Fibroblast of skin of abdomen (primary cell): ENCODE measurements around the gene AASDH. TPM values are rescaled to one million over a fixed set of nuclear protein-coding genes. Genes with fewer than 3 reads are reported as not detected.
A peak's percentile ranks its signal among the peaks of the same experiment; 100 is the strongest.

Source experiments
- DNase-seq: peaks from one replicate; pipeline ENCODE4 v3.0.0-alpha.2; 2013
- polyA plus RNA-seq, 2 experiments: library from polyadenylated mRNA; unstranded; fragments of 120-200 nt; gene quantifications; one replicate each; pipeline ENCODE4 v1.2.1, GENCODE V29; 2013; ENCODE audit not compliant: insufficient read length in 2 of 2

Gene AASDH, protein sequence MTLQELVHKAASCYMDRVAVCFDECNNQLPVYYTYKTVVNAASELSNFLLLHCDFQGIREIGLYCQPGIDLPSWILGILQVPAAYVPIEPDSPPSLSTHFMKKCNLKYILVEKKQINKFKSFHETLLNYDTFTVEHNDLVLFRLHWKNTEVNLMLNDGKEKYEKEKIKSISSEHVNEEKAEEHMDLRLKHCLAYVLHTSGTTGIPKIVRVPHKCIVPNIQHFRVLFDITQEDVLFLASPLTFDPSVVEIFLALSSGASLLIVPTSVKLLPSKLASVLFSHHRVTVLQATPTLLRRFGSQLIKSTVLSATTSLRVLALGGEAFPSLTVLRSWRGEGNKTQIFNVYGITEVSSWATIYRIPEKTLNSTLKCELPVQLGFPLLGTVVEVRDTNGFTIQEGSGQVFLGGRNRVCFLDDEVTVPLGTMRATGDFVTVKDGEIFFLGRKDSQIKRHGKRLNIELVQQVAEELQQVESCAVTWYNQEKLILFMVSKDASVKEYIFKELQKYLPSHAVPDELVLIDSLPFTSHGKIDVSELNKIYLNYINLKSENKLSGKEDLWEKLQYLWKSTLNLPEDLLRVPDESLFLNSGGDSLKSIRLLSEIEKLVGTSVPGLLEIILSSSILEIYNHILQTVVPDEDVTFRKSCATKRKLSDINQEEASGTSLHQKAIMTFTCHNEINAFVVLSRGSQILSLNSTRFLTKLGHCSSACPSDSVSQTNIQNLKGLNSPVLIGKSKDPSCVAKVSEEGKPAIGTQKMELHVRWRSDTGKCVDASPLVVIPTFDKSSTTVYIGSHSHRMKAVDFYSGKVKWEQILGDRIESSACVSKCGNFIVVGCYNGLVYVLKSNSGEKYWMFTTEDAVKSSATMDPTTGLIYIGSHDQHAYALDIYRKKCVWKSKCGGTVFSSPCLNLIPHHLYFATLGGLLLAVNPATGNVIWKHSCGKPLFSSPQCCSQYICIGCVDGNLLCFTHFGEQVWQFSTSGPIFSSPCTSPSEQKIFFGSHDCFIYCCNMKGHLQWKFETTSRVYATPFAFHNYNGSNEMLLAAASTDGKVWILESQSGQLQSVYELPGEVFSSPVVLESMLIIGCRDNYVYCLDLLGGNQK
- 7.7 TPM for polyA plus RNA-seq (2013, experiment 1 of 2; ENCODE audit: insufficient read length)
- 8.2 TPM for polyA plus RNA-seq (2013, experiment 2 of 2; ENCODE audit: insufficient read length)

DNA sequence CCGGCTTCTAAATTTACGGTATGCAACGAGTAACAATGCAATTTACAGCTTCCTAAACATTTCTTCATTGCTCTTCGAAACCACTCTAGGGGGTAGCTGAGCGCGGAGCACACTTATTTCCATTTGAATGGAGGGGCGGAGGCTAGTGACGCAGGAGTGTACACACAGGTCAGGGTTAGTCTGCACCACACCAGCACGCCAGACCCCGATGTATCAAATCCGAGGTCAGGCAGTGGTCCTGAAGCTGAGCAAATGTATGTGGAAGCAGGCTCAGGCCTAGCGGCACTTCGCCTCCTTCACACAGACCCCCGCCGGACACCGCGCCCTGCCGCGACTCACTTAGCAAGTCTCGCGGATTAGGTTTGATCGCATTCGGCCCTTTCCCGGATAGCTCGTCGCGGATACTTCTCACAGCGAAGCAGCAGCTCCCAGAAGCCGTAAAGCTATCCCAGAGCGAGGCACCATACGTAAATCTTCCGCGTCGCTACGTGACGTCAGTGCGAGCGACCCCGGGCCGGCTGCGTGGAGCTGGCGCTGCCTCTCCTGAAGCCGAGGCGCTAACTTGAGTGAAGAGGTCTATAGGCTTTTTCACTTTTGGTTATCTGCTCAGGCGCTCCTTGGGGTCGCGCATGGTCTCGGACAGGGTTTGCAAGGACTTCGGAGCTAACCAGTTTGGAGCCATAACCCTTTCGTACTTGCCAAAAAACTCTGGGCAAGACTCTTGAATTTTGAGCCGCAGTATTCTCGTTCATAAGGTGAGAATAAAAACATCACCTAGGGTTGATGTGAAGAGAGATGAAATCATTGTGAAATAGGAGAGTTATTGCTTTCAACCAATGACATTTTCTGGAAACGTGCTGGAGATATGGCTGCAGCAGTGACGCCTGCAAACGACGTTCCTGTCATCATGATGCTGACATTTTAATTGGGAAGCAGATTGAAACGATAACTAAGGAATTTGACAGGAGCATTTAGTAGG, at the start of gene AASDH:
Gene AASDH, minus strand, starts transcription at position 469 of the 979 bp plus-strand sequence. CDS start 3,192 bp downstream, outside the sequence.
- peak; percentile 95 for DNase-seq

DNA sequence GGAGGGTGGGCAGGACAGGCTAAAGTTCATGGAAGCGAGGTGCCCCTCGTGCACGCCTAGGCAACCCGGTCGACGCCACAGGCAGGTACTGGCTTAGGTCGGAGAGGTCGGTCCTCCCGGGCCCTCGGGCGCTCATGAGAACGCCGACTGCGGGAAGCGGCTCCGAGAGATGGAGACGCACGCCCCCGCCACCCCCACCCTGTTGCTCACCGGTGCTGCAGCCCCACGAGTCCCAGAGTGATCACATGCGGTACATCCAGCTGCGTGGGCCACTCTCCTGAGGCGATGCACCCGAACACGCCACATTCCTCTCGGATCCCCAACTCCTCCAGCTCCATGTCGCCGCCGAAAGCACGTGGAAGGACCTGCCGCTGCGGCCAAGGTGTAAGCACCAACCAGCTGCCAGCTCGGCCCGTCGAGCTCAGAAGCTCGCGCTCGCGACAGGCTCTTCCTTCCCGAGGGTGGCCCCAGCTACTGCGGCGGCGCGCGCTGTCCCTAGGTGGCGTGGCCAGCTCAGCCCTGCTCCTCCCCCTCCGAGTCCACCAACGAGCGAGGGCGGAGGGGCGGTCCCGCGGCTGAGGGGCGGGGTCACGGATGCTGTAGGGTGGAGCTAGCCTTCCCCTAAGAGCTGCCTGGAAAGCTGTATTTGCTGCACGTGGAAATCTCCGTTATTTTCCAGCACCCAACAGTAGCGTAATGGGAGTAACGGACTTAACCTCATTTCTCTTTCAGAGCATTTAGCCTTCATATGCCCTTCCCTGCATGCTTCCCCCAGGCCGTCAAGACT, 48.0 kb upstream of the AASDH start, which contains the start of gene PPAT:
Gene PPAT, minus strand, starts transcription at position 476 of the 787 bp plus-strand sequence. Its CDS starts 138 bp downstream, at position 338.
- DNase-seq = peak; percentile 98

DNA sequence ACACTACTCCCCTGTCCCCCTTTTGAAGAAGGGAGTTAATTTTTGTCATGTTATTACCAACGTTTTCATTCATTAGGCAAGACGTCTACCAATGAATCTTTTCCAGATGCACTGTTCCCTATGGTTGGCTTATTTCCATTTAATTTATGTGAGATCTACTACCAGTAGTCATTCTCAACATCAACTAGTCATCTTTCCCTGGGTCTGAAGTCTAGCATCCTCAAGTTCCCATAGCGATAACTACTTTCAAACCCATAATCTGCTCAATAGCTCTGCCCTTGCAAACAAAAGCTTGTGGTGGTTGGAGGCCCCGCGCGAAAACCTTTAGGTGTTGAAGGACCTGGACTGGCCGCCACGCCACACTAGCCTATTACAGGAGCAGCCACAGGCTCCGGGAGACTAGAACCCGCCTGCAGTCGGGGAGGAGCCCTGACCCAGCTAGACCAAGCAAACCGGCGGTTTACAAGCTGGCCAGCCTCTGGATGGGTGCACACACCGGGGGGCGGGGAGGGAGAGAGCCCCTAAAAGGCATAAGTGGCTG, 47.4 kb upstream of the AASDH start:
- DNase-seq = peak; percentile 51

DNA sequence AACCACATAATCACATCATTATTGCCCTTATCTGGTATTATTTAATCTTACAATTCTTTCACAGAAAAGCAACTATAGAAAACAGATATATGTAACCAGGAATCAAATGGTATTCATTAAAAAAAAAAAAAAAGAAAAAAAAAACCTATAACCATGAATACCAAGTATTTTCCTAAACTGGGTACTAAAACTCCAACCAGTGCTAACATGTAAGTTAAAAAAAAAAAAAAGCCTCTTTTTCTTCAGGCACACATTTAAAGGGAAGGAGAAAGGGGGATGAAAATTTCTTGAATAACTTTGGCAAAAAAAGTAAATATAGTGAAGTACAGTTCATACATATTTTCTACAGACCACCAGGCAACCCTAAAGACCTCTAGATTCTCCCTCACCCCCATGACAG, 46.0 kb upstream of the AASDH start:
- no peak for DNase-seq

DNA sequence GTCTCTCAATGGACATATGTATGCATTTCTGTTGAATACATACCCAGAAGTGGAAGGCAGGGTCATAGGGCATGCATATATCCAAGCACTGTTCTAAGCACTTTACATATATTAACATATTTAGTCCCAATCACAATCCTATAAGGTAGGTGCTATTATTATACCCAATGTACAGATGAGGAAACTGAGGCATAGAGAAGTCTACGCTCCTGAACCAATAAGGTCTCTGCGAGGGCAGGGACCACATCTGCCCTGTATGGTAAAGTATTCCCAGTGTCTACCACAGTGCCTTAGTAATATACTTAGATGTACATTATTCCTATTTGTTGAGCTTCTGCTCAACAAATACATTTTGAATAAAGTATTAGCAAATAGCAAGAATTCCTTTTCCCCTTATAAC, 42.9 kb upstream of the AASDH start:
- DNase-seq = no peak

DNA sequence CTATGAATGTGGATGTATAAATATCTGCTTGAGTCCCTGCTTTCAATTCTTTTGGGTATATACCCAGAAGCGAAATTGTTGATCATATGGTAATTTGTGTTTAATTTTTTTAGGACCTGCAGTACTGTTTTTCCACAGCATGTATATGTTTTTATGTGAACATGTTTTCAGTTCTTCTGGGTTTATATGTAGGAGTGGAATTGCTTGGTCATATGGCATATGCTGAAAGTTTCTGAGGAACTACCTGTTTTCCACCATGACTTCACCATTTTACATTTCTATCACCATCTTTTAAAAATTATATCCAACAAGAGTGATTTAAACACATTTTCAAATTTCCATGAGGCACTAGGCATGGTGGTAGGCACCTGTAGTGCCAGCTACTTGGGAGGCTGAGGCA, 39.9 kb upstream of the AASDH start:
- no peak for DNase-seq

DNA sequence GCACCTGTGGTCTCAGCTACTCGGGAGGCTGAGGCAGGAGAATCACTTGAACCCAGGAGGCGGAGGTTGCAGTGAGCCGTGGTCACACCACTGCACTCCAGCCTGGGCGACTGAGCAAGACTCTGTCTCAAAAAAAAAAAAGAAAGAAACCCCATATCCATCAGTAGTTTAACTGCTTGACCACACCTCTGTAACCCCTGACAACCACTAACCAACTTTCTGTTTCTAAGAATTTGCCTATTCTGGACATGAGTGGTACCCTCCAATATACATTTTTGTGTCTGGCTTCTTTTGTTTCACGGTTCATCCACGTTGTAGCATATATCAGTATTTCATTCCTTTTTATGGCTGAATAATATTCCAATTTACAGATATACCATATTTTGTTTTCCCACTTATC, 39.0 kb upstream of the AASDH start:
- no peak for DNase-seq

DNA sequence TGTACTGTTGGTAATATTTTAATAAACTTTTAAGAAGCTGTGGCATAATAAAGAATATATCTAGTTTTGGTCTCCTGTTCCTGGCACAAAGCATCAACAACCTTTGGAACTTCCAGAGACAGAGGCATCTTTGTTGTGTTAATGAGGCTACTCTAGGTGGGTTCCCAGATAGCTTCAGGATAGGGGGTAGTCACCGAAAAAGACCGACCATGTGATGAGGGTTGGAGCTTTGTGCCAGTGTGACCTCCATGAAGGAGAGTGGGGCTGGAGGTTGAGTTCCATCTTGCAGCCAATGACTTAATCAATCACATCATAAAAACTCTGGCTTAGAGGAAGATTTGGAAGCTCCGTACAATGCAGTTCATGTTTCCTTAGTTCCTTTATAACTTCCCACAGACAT, 38.2 kb upstream of the AASDH start:
- DNase-seq = no peak

DNA sequence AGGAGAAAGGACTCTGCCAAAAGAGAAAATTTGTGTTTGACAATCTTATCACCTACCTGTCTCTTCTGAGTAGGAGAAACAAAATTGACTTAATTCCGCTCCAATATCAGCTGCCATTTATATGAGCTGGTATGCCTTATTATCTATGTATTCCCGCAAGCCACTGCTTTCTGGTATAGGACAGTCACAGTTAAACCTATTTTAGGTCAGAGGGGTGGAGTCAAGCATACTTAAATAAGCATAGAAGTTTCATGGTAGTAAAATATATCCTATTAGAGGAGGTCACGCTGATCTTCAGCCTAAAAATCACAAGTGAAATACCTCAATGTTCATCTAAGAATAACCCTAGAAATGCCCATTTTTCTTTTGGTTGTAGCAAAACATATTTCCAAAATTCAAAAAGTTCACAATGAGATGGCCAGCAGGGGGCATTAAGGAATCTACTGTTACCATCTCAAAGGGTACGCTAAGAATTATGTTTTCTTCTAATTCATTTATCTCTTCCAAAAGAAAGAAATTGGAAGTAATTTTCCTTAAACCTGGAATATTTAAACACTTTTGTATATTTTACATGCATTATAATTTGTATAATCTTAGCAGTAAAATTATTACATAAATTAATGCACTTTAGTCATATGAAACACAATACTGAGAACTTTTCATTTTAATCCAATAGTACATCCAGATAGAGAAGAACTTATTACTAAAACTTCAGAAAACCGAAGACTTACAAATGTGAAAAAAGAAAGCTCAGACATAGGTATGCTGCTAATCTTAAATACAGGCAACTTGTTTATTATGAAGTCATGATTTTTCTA, 37.6 kb upstream of the AASDH start:
- no peak for DNase-seq

DNA sequence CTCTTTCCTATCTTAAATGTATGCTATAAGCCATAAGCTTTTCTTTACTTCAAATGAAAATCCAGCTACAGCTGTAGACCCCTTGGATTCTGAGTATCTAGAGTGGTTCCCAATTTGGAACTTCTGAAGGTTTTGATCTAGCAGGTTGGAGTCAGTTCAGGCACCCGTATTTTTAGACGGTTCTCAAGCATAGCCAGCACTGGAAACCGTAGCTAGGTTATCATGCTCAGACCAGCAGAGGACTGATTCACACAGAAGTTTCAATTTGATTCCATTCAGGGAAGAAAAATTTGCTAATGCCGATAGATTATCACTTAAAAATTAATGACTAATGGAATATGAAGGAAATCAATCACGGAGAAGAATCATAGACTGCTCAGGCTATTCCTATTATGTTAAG, 36.9 kb upstream of the AASDH start:
- no peak for DNase-seq

DNA sequence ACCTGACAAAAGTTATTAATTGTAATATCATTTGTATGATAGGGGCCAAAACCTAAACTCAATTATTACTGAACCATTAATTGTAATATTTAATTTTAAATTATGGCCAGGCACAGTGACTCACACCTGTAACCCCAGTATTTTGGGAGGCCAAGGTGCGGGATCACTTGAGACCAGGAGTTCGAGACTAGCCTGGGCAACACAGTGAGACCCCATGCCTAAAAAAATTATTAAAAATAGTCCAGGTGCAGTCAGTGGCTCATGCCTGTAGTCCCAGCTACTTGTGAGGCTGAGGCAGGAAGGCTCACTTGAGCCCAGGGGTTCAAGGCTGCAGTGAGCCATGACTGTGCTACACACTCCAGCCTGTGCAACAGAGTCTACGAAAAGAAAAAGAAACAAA, 30.1 kb upstream of the AASDH start:
- no peak for DNase-seq

DNA sequence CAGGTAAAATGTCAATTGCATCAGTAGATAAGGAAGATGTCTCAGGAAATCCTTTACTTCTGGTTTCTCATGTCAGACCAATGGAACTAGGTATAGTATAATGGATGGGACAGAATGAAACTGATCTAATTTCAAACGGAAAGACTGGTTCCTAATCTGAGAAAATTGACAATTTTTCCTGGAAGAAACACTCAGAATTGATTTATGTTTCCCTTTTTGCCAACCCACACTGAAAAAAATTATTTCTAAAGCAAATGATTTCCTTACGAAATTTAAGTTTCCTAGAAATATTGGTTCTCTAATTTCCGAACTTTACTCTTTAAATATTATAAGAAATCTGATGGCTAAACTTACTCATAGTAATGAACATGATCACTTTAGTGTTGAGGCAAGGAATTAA, 29.1 kb upstream of the AASDH start:
- DNase-seq = no peak

DNA sequence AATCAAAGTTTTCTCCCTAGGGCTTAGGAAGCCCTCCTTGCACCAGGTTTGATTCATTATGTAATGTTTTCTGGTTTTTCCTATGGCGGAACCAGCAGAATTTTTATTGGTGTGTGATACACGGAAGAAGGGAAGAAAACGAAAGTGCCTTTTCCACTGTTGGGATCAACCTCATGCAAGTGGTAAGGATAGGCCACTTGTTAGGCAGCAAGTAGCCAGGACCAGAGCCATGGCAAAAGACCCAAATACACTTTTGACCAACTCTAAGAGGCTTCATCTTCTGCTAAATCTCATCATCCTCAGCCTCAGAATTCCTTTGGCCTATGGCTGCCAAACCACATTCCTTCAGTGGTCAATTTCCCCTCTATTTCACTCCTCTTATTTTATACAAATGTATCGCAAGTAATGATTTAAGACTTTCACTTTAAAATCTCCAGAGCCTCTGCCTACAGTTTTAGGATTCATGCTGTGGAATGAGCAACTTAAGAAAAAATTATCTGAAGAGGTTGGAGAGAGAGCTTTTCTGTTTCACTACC, 26.9 kb upstream of the AASDH start:
- peak; percentile 54 for DNase-seq

DNA sequence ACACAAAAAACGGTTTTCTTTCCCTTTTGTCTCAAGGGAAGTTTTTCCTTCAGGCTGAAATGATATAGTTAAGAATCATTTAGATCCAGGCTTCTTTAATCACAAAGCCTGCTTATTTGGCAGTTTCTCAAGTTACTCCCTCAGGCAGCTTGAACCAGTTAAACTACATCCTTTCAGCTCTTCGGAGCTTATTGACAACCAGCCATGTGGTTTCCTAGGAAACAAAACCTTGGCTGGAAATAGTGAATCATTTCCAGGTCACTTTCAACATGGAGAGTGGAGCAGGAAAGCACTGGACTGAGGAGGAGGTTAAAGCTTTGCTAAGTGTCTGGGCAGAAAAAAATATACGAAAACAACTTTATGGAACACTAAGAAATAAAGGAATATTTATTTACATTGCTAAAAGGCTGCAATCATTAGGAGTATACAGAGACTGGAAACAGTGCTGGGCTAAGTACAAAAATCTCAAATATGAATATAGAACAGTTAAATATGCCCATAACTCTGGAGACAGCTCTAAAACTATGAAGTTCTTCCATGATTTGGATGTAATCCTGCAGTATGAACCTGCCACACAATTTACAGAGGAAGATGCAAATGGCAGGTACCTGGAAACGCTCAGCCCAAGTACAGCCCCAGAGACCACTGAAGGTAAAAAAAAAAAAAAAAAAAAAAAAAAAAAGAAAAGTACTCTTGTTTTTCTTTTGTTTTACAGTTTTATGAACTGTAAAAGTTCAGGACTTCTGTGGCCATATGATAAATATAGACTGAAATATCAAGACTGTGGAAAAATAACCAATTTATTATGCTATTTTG, 23.2 kb upstream of the AASDH start:
- DNase-seq = peak; percentile 98

DNA sequence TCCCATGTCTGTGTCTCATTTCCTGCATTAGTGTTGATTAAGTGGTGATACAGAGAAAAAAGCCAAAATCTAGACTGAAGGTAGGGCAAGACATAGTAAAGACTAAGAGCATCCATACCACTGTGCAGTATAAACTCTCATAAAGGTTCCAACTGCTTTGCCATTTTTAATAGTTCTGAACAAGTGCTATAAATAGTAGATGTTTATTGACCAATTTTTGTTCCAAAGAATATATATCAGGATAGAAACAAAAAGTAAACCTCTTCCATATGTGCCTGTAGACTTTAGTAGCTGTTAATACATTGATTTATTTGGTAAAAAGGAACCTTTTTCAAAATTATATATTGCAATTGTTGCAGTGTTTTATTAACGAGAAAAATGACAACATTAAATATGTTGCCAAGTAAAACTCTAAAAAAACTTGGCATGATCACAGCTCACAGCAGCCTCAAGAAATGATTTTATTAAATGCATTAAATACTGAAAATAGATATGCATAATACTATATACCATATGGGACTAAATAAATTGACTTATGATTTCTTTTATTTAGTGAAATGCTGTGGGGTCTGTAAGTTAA, 22.3 kb upstream of the AASDH start:
- DNase-seq = no peak

DNA sequence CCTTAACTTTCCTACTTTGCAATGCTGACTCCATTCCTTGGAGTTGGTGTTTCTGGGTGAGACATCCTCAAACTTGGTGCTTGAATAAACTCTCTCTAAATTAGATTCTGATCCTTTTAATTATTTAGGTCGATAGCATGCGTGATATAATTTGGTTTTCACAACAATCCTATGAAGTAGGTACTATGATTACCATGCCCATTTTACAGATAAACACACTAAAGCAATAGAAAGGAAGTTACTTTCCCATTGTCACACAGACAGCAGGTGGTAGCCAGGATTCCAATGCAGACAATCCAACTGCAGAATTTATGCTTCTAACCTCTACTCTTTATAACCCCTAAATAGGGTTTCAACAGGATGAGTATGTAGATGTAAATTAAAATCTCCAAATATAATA, 21.7 kb upstream of the AASDH start:
- DNase-seq = no peak

DNA sequence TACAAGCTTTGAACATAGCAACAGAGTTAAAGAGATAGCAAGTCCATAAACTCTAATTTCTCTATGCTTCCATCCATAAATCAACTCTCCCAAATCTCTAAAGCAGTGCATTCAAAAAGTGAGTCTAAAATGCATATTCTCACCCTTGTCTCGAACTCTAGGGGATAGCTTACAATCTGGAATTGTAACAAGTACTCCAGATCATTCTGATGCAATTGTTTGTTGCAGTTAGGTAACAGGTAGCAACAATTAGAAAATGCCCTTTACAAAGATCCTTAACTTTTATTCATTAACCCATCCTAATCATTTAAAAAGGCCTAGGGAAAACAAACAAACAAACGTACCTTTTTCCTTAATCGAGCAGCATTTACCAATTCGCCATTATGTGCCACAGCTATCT, 18.9 kb upstream of the AASDH start:
- no peak for DNase-seq

DNA sequence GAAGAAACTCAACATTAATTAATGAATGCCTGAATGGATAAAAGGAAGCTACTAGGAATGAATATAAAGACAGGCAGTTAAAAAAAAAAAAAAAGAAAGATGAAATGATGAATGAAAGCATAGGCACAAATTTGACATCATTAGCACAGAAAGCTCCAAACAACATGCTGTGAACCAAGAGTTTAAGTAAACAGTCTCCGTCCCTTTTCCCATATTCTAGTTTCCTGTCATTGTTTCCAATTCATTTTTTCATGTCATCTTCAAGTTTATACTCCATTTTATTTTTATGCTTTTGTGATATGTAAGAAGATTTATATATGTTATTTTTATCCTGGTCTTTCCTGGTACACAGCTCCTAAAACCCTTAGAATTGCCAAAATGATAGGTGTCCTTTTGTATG, 17.7 kb upstream of the AASDH start:
- DNase-seq = no peak
